HCT116 (cell line): Measurements from ENCODE around the gene SRPK2. TPM values are rescaled to one million over a fixed set of nuclear protein-coding genes. Genes with fewer than 3 reads are reported as not detected.

Source experiments
- ATAC-seq: fragments of 200-7000 bp; cut with Tn5 transposase; 2 replicates; pipeline ENCODE4 v1.9.1; 2020; ENCODE audit warnings: mild to moderate bottlenecking, moderate library complexity
- BruUV-seq: library from RNA; stranded (reverse); fragments of 400-500 nt; replicated peaks from 2 replicates; lab custom pipeline; 2021; lab: Mats Ljungman, UMichigan
- CTCF ChIA-PET: fragments of 300-600 bp; sonication (Branson Sonifier 250); formaldehyde crosslinking; loops from one replicate; lab custom pipeline; 2021; ENCODE audit warnings: antibody characterized with exemption; lab: Charles Lee
- POLR2A ChIA-PET: fragments of 300-600, 350-600 bp; sonication (Branson Sonifier 250); formaldehyde crosslinking; loops from one replicate; lab custom pipeline; 2021; ENCODE audit warnings: antibody characterized with exemption; lab: Charles Lee
- RAD21 ChIA-PET, 2 experiments: fragments of 300-600 bp; sonication (Branson Sonifier 250); formaldehyde crosslinking; loops; one replicate each; lab custom pipeline; 2023; ENCODE audit warnings: low total read pairs in 2 of 2; ENCODE audit not compliant: uncharacterized antibody in 2 of 2, unreplicated experiment in 2 of 2, low non-redundant PET in 1 of 2; lab: Charles Lee
- DNase-seq: peaks from one replicate; pipeline ENCODE4 v3.0.0-alpha.2; 2010; ENCODE audit warnings: low read depth, low spot score
- H2AFZ ChIP-seq: fragments of 200-600 bp; shearing (Covaris generic), sonication (generic); 2 replicates; pipeline ENCODE4 v1.6.1; 2017; ENCODE audit warnings: low read depth, mixed run types, mixed read lengths, antibody characterized with exemption, low read length; ENCODE audit not compliant: poor library complexity, severe bottlenecking
- H3K27ac ChIP-seq: 2 replicates; pipeline ENCODE4 v1.5.1; 2012; ENCODE audit warnings: low read depth, low read length
- H3K27me3 ChIP-seq: fragments of 200-600 bp; sonication (generic); 2 replicates; pipeline ENCODE4 v1.6.1; 2016; ENCODE audit warnings: mixed run types, low read length, mixed read lengths; ENCODE audit not compliant: insufficient read depth
- H3K36me3 ChIP-seq, 2 experiments: fragments of 200-500 bp in 1 of 2; fragments of 200-600 bp in 1 of 2; sonication (Bioruptor generic) in 1 of 2; sonication (generic) in 1 of 2; 2 replicates each; pipeline versions ENCODE4 v1.5.1 to v1.6.1; 2014 to 2016; ENCODE audit warnings: low read length in 2 of 2, inconsistent platforms in 1 of 2, mixed read lengths in 1 of 2, mixed run types in 1 of 2; ENCODE audit not compliant: insufficient read depth in 2 of 2, control insufficient read depth in 1 of 2
- H3K4me1 ChIP-seq, 2 experiments: fragments of 200-600 bp in 1 of 2; sonication (generic) in 1 of 2; 2 replicates each; pipeline versions ENCODE4 v1.5.1 to v1.6.1; 2012 to 2017; ENCODE audit warnings: low read length in 2 of 2, inconsistent platforms in 1 of 2, mild to moderate bottlenecking in 1 of 2, mixed read lengths in 1 of 2, mixed run types in 1 of 2, moderate library complexity in 1 of 2; ENCODE audit not compliant: insufficient read depth in 2 of 2, control insufficient read depth in 1 of 2
- H3K4me2 ChIP-seq: fragments of 200-600 bp; sonication (generic); 2 replicates; pipeline ENCODE4 v1.6.1; 2017; ENCODE audit warnings: mixed run types, low read length, mixed read lengths
- H3K4me3 ChIP-seq, 2 experiments: fragments of 200-600 bp in 1 of 2; sonication (generic) in 1 of 2; replicated peaks in 1 of 2; 2 replicates each; pipeline ENCODE4 v1.5.1; 2011 to 2016; ENCODE audit warnings: low read length in 2 of 2, control low read depth in 1 of 2, low read depth in 1 of 2, mild to moderate bottlenecking in 1 of 2, mixed read lengths in 1 of 2, mixed run types in 1 of 2
- H3K79me2 ChIP-seq: fragments of 200-600 bp; sonication (generic); 2 replicates; pipeline ENCODE4 v1.6.1; 2017; ENCODE audit warnings: mild to moderate bottlenecking, mixed run types, low read length, moderate library complexity, mixed read lengths; ENCODE audit not compliant: insufficient read depth
- H3K9ac ChIP-seq: fragments of 200-600 bp; sonication (generic); 2 replicates; pipeline ENCODE4 v1.6.1; 2016; ENCODE audit warnings: low read length, mixed read lengths
- H3K9me2 ChIP-seq: fragments of 200-600 bp; sonication (generic), shearing (Covaris generic); 2 replicates; pipeline ENCODE4 v1.6.1; 2017; ENCODE audit warnings: mixed run types, mild to moderate bottlenecking, moderate library complexity; ENCODE audit not compliant: insufficient read depth
- H3K9me3 ChIP-seq, 2 experiments: fragments of 200-500 bp in 1 of 2; fragments of 200-600 bp in 1 of 2; sonication (Bioruptor generic) in 1 of 2; sonication (generic) in 1 of 2; 2 replicates each; pipeline ENCODE4 v1.6.1; 2014 to 2017; ENCODE audit warnings: low read length in 2 of 2, mixed read lengths in 2 of 2, inconsistent platforms in 1 of 2, low read depth in 1 of 2, mild to moderate bottlenecking in 1 of 2, mixed run types in 1 of 2, moderate library complexity in 1 of 2; ENCODE audit not compliant: control insufficient read depth in 1 of 2, insufficient read depth in 1 of 2
- H4K20me1 ChIP-seq: fragments of 200-600 bp; sonication (generic), shearing (Covaris generic); 2 replicates; pipeline ENCODE4 v1.6.1; 2017; ENCODE audit warnings: mixed run types, mild to moderate bottlenecking, moderate library complexity; ENCODE audit not compliant: insufficient read depth
- CEBPB ChIP-seq: IDR thresholded peaks from 2 replicates; pipeline ENCODE4 v1.6.1; 2012; ENCODE audit warnings: low read depth
- ELF1 ChIP-seq: IDR thresholded peaks from 2 replicates; pipeline ENCODE4 v1.6.1; 2012; ENCODE audit warnings: low read depth, borderline replicate concordance
- EZH2 ChIP-seq: fragments of 200-600 bp; sonication (generic); IDR thresholded peaks from 2 replicates; pipeline ENCODE4 v1.6.1; 2017; ENCODE audit warnings: antibody characterized with exemption, mixed run types
- FOSL1 ChIP-seq: IDR thresholded peaks from 2 replicates; pipeline ENCODE4 v1.6.1; 2012; ENCODE audit warnings: low read depth
- JUND ChIP-seq: IDR thresholded peaks from 2 replicates; pipeline ENCODE4 v1.6.1; 2012
- REST ChIP-seq: IDR thresholded peaks from 2 replicates; pipeline ENCODE4 v1.6.1; 2012; ENCODE audit warnings: low read depth
- SRF ChIP-seq: IDR thresholded peaks from 2 replicates; pipeline ENCODE4 v1.6.1; 2012; ENCODE audit warnings: low read depth
- ZNF274 ChIP-seq: fragments of 200-500 bp; sonication (Bioruptor generic); IDR thresholded peaks from 2 replicates; pipeline ENCODE4 v1.6.1; 2014; ENCODE audit warnings: mild to moderate bottlenecking, low read depth, low read length, inconsistent platforms
- intact Hi-C: fragments of 100-400 bp; cut with micrococcal nuclease; formaldehyde crosslinking; loops from 2 replicates; pipeline ENCODE4 v1.10.0; 2022
- total RNA-seq: library from RNA; stranded (reverse); gene quantifications from one replicate; pipeline ENCODE4 v1.2.1, GENCODE V29; 2021; ENCODE audit not compliant: unreplicated experiment
- TF ChIP-seq, protein P1 (sequence below): IDR thresholded peaks from 2 replicates; pipeline ENCODE4 v1.6.1; 2012
- TF ChIP-seq, protein P2 (sequence below): IDR thresholded peaks from 2 replicates; pipeline ENCODE4 v1.6.1; 2012

Gene SRPK2
- total RNA-seq, 1 experiment from 2014 or later, result 37.4 TPM

- TF ChIP-seq ZNF274, result no peak
- no peak for TF ChIP-seq CEBPB
- TF ChIP-seq REST, result no peak
- no peak for TF ChIP-seq FOSL1
- no peak for TF ChIP-seq ELF1
- no peak for TF ChIP-seq JUND
- Histone ChIP-seq H4K20me1 (no peaks in the 10 kb centered on the region), H3K9me3 (no peaks in the 10 kb centered on the region), H3K36me3 (no peaks in the 10 kb centered on the region), H3K4me3 (no peak overlapping the region), H3K4me1 (no peaks in the 10 kb centered on the region), H3K4me2 (no peak overlapping the region), H3K79me2 (peaks cover 58% of the 10 kb centered on the region), H2AFZ (no peak overlapping the region), H3K9me2 (no peaks in the 10 kb centered on the region), H3K27me3 (no peaks in the 10 kb centered on the region), H3K9ac (no peak overlapping the region), H3K27ac (no peak overlapping the region)
- ATAC-seq (no peak), DNase-seq (no peak)
- no TSS peak for BruUV-seq
- ChIA-PET RAD21 (no interaction called here), POLR2A (no interaction called here), CTCF (interaction anchor here (1.0 kb wide), 1 partner anchor 22 kb away, joined by 3 read pairs; no protein-coding TSS in a partner anchor)
- intact Hi-C loops, result no loop called here
Measured at GRCh38 chr7:105209870-105210269, 178.9 kb downstream of the SRPK2 start.

DNA sequence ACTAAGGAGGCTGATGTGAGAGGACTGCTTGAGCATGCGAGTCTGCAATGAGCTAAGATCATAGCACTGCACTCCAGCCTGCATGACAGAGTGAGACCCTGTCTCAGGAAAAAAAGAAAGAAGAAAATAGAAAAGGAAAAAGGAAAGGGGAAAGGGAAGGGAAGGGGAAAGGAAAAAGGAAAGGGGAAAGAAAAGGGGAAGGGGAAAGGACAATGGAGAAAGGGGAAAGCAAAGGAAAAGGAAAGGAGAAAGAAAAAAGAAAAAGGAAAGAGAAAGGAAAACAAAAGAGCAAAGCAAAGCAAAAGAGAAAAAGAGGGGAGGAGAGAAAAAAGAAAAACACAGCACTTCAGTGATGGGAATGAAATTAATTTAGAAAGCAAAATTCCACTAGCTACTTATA is 179.3 kb downstream of the SRPK2 start:
- ChIA-PET RAD21 (no interaction called here), POLR2A (no interaction called here), CTCF (interaction anchor here (1.0 kb wide), 1 partner anchor 21 kb away, joined by 3 read pairs; no protein-coding TSS in a partner anchor)
- TF ChIP-seq EZH2 (no peak), JUND (no peak), SRF (no peak), REST (no peak)
- TF ChIP-seq, protein P1, sequence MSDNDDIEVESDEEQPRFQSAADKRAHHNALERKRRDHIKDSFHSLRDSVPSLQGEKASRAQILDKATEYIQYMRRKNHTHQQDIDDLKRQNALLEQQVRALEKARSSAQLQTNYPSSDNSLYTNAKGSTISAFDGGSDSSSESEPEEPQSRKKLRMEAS, result no peak
- TF ChIP-seq, protein P2, sequence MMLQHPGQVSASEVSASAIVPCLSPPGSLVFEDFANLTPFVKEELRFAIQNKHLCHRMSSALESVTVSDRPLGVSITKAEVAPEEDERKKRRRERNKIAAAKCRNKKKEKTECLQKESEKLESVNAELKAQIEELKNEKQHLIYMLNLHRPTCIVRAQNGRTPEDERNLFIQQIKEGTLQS, result no peak

More for the DNA sequence above, 179.3 kb downstream of the SRPK2 start:
- Histone ChIP-seq H3K9ac (no peak overlapping the region), H2AFZ (no peak overlapping the region), H3K4me1 (no peaks in the 10 kb centered on the region), H3K9me2 (no peaks in the 10 kb centered on the region), H3K4me2 (no peak overlapping the region), H3K4me3 (no peak overlapping the region), H3K27ac (no peak overlapping the region), H3K27me3 (no peaks in the 10 kb centered on the region), H4K20me1 (no peaks in the 10 kb centered on the region), H3K9me3 (no peaks in the 10 kb centered on the region), H3K36me3 (no peaks in the 10 kb centered on the region), H3K79me2 (peaks cover 58% of the 10 kb centered on the region)
- no TSS peak for BruUV-seq
- intact Hi-C loops, result no loop called here
- ATAC-seq (no peak), DNase-seq (no peak)
